ENCODE data around the gene GSTM5. TPM values are rescaled to one million over a fixed set of nuclear protein-coding genes. Genes with fewer than 3 reads are reported as not detected.

GSTM5 gene
- total RNA-seq, 1 donor from 2014 or later: 18.1 TPM

DNA sequence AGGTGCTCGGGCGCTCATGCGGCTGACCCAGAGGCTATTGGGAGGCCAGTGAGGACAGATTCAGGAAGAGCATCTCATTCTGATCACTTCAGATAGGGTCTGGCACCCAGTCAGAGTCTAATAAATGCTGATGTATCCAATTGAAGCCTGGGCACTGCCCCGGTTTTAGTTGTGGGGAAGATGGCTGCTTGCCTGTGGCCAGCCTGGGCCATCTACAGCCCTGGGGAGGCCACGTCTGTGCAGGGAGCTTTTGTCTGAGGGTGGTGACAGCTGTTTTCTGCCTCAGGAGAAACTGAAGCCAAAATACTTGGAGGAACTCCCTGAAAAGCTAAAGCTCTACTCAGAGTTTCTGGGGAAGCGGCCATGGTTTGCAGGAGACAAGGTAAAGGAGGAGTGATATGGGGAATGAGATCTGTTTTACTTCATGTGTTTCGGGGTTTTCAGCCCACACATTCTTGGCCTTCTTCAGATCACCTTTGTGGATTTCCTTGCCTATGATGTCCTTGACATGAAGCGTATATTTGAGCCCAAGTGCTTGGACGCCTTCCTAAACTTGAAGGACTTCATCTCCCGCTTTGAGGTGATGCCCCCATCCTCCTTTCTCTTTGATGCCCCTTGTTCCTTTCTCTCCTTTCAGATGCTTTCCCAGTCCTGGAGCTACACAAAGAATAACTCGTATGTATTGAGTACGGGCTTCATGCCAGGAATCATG, 2.8 kb downstream of the GSTM5 start:
- Histone ChIP-seq H3K27ac (no peak overlapping the region), H3K27me3 (no peaks in the 10 kb centered on the region), H3K4me3 (no peak overlapping the region), H3K36me3 (no peaks in the 10 kb centered on the region), H3K9me3 (no peaks in the 10 kb centered on the region), H3K4me1 (no peaks in the 10 kb centered on the region)
- DNase-seq (no peak), ATAC-seq (no peak)
- TF ChIP-seq CTCF (IDR thresholded peaks at IDR 0.05): no peak
- intact Hi-C loops (cut with DNase I): no loop called here

GRCh38 chr1:109716121-109716520, 4.1 kb downstream of the GSTM5 start:
- Histone ChIP-seq H3K9me3 (no peaks in the 10 kb centered on the region), H3K4me1 (no peaks in the 10 kb centered on the region), H3K27me3 (no peaks in the 10 kb centered on the region), H3K36me3 (no peaks in the 10 kb centered on the region), H3K4me3 (no peak overlapping the region), H3K27ac (no peak overlapping the region)
- intact Hi-C loops (cut with DNase I): no loop called here
- DNase-seq (no peak), ATAC-seq (no peak)
- TF ChIP-seq CTCF (IDR thresholded peaks at IDR 0.05): no peak

GRCh38 chr1:109716570-109717090, 4.6 kb downstream of the GSTM5 start:
- Histone ChIP-seq H3K9me3 (no peaks in the 10 kb centered on the region), H3K4me1 (no peaks in the 10 kb centered on the region), H3K4me3 (no peak overlapping the region), H3K27me3 (no peaks in the 10 kb centered on the region), H3K27ac (no peak overlapping the region), H3K36me3 (no peaks in the 10 kb centered on the region)
- intact Hi-C loops (cut with DNase I): no loop called here
- DNase-seq (no peak), ATAC-seq (no peak)
- TF ChIP-seq CTCF (IDR thresholded peaks at IDR 0.05): no peak

DNA sequence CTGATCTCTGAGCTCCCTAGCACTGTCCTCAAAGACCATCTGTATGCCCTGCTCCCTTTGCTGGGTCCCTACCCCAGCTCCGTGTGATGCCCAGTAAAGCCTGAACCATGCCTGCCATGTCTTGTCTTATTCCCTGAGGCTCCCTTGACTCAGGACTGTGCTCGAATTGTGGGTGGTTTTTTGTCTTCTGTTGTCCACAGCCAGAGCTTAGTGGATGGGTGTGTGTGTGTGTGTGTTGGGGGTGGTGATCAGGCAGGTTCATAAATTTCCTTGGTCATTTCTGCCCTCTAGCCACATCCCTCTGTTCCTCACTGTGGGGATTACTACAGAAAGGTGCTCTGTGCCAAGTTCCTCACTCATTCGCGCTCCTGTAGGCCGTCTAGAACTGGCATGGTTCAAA, 5.7 kb downstream of the GSTM5 start:
- Histone ChIP-seq H3K27ac (no peak overlapping the region), H3K36me3 (no peaks in the 10 kb centered on the region), H3K4me1 (no peaks in the 10 kb centered on the region), H3K4me3 (no peak overlapping the region), H3K27me3 (no peaks in the 10 kb centered on the region), H3K9me3 (no peaks in the 10 kb centered on the region)
- intact Hi-C loops (cut with DNase I): no loop called here
- no peak for TF ChIP-seq CTCF (IDR thresholded peaks at IDR 0.05)
- DNase-seq: no peak
- ATAC-seq: no peak

DNA sequence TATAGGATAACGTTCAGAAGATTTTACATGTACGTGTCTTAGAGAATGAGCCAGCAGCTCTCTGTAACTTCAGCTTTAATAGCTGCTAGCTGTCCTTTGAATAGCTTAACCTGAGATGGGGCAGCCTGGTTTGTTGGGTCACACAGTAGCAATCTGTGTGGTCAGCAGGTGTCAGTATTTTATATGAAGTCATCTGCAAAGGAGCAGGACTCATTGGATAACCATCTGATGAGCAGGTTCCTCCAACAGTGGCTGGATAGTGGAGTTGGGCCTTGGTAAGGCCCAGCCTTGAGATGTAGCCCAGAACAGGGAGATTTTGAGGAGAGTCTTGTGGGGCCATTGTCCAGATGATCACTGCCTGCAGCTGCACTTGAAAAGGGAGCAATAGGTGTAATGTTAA, 6.4 kb downstream of the GSTM5 start:
- Histone ChIP-seq H3K36me3 (no peaks in the 10 kb centered on the region), H3K4me3 (no peak overlapping the region), H3K4me1 (no peaks in the 10 kb centered on the region), H3K27me3 (no peaks in the 10 kb centered on the region), H3K27ac (no peak overlapping the region), H3K9me3 (no peaks in the 10 kb centered on the region)
- intact Hi-C loops (cut with DNase I): no loop called here
- no peak for TF ChIP-seq CTCF (IDR thresholded peaks at IDR 0.05)
- ATAC-seq (peak; percentile 28), DNase-seq (no peak)
